HG02943 (cell line): ENCODE data around the gene SGMS2.

ENCODE experiments used
- ATAC-seq: cut with Tn5 transposase; IDR thresholded peaks from one replicate; pipeline ENCODE4 v1.9.1; 2021; ENCODE audit warnings: mild to moderate bottlenecking, low read depth, moderate library complexity; ENCODE audit not compliant: unreplicated experiment

The SGMS2 gene

GRCh38 chr4:107824350-107825071 is at the start of gene SGMS2:
Gene SGMS2 (plus strand): TSS chr4:107824932. CDS start chr4:107895554, 70,622 bp downstream.
- ATAC-seq: peak; percentile 67

- no peak for ATAC-seq
Observed at GRCh38 chr4:107777890-107778289, 46.8 kb upstream of the SGMS2 start.

- no peak for ATAC-seq
Observed at GRCh38 chr4:107778784-107779530, 45.8 kb upstream of the SGMS2 start.

GRCh38 chr4:107780665-107781064 is 44.1 kb upstream of the SGMS2 start:
- no peak for ATAC-seq

- no peak for ATAC-seq
Observed at GRCh38 chr4:107791902-107792301, 32.8 kb upstream of the SGMS2 start.

GRCh38 chr4:107792711-107793110 is 32.0 kb upstream of the SGMS2 start:
- no peak for ATAC-seq

- ATAC-seq: no peak
Observed at GRCh38 chr4:107793996-107794395, 30.7 kb upstream of the SGMS2 start.

GRCh38 chr4:107799669-107800450 is 24.9 kb upstream of the SGMS2 start:
- ATAC-seq: no peak

- no peak for ATAC-seq
Observed at GRCh38 chr4:107800706-107801105, 24.0 kb upstream of the SGMS2 start.

GRCh38 chr4:107801766-107802211 is 22.9 kb upstream of the SGMS2 start:
- no peak for ATAC-seq

- ATAC-seq: no peak
Observed at GRCh38 chr4:107804956-107805355, 19.8 kb upstream of the SGMS2 start.

GRCh38 chr4:107806196-107806595 is 18.5 kb upstream of the SGMS2 start:
- ATAC-seq: no peak

- no peak for ATAC-seq
Observed at GRCh38 chr4:107808572-107808971, 16.2 kb upstream of the SGMS2 start.

GRCh38 chr4:107809210-107809609 is 15.5 kb upstream of the SGMS2 start:
- ATAC-seq: no peak

- ATAC-seq: no peak
Observed at GRCh38 chr4:107814758-107815157, 10.0 kb upstream of the SGMS2 start.

GRCh38 chr4:107815158-107815557 is 9.6 kb upstream of the SGMS2 start:
- no peak for ATAC-seq

GRCh38 chr4:107818301-107818910 is 6.3 kb upstream of the SGMS2 start:
- no peak for ATAC-seq

- ATAC-seq: no peak
Observed at GRCh38 chr4:107823870-107824349, 822 bp upstream of the SGMS2 start.

- peak; percentile 43 for ATAC-seq
Observed at GRCh38 chr4:107825072-107825824, 516 bp downstream of the SGMS2 start.
